Caco-2 (cell line): ENCODE results near the gene EGFL6. TPM values are rescaled to one million over a fixed set of nuclear protein-coding genes. Genes with fewer than 3 reads are reported as not detected.
A peak's percentile ranks its signal among the peaks of the same experiment; 100 is the strongest.
"Not testable (repeated sequence)": the region's sequence is repeated elsewhere in the genome, so short reads cannot be mapped to it uniquely, and the experiment has no call there.

Source experiments
- BruUV-seq: library from RNA; stranded (reverse); fragments of 400-500 nt; replicated peaks from 2 replicates; lab custom pipeline; 2021; lab: Mats Ljungman, UMichigan
- CTCF ChIA-PET: fragments of 300-600 bp; sonication (Branson Sonifier 250); formaldehyde crosslinking; loops from one replicate; lab custom pipeline; 2022; ENCODE audit warnings: antibody characterized with exemption; lab: Charles Lee
- POLR2A ChIA-PET: fragments of 300-600 bp; sonication (Branson Sonifier 250); formaldehyde crosslinking; loops from one replicate; lab custom pipeline; 2022; ENCODE audit warnings: antibody characterized with exemption; lab: Charles Lee
- DNase-seq, 2 experiments: peaks; one replicate each; pipeline versions ENCODE4 v3.0.0 to v3.0.0-alpha.2; 2020 to 2022
- H3K27me3 ChIP-seq: replicated peaks from 2 replicates; pipeline ENCODE4 v1.6.0; 2011; ENCODE audit warnings: low read length; ENCODE audit not compliant: control insufficient read depth, insufficient read depth
- H3K36me3 ChIP-seq: 2 replicates; pipeline ENCODE4 v1.5.1; 2011; ENCODE audit warnings: low read length; ENCODE audit not compliant: control insufficient read depth, insufficient read depth
- H3K4me1 ChIP-seq: fragments of 250-450 bp; sonication (Bioruptor Pico); 2 replicates; pipeline ENCODE4 v1.5.1; 2020; ENCODE audit warnings: mild to moderate bottlenecking
- H3K4me3 ChIP-seq: 2 replicates; pipeline ENCODE4 v1.5.1; 2011; ENCODE audit warnings: low read depth, mild to moderate bottlenecking, control low read depth, low read length
- H3K9me3 ChIP-seq: fragments of 250-450 bp; sonication (Bioruptor Pico); 2 replicates; pipeline ENCODE4 v1.5.1; 2020; ENCODE audit warnings: mild to moderate bottlenecking, moderate library complexity
- H3K27ac Mint-ChIP-seq: one replicate; pipeline ENCODE4 v1.8.0; 2022; ENCODE audit warnings: mixed read lengths; ENCODE audit not compliant: unreplicated experiment
- H3K27me3 Mint-ChIP-seq: one replicate; pipeline ENCODE4 v1.8.0; 2022; ENCODE audit warnings: mixed read lengths; ENCODE audit not compliant: insufficient read depth, unreplicated experiment
- H3K36me3 Mint-ChIP-seq: one replicate; pipeline ENCODE4 v1.8.0; 2022; ENCODE audit warnings: mild to moderate bottlenecking, mixed read lengths; ENCODE audit not compliant: insufficient read depth, unreplicated experiment
- H3K4me1 Mint-ChIP-seq: one replicate; pipeline ENCODE4 v1.8.0; 2022; ENCODE audit warnings: low read depth, mixed read lengths; ENCODE audit not compliant: unreplicated experiment
- H3K4me3 Mint-ChIP-seq: one replicate; pipeline ENCODE4 v1.8.0; 2022; ENCODE audit warnings: mild to moderate bottlenecking, moderate library complexity, mixed read lengths; ENCODE audit not compliant: unreplicated experiment
- H3K9me3 Mint-ChIP-seq: one replicate; pipeline ENCODE4 v1.8.0; 2022; ENCODE audit warnings: mixed read lengths; ENCODE audit not compliant: unreplicated experiment
- CTCF ChIP-seq, 2 experiments: fragments of 200-600 bp in 1 of 2; IDR thresholded peaks; 1 replicate in 1 of 2; 2 replicates in 1 of 2; pipeline versions ENCODE4 v1.5.1 to v1.8.0; 2011 to 2022; ENCODE audit warnings: antibody characterized with exemption in 1 of 2, control low read depth in 1 of 2, inconsistent platforms in 1 of 2, low read depth in 1 of 2, low read length in 1 of 2, mild to moderate bottlenecking in 1 of 2, moderate library complexity in 1 of 2; ENCODE audit not compliant: insufficient read depth in 1 of 2, severe bottlenecking in 1 of 2, unreplicated experiment in 1 of 2
- intact Hi-C: fragments of 100-400 bp; cut with micrococcal nuclease; formaldehyde crosslinking; loops from one replicate; pipeline ENCODE4 v1.10.0; 2022; ENCODE audit not compliant: unreplicated experiment
- total RNA-seq: library from RNA; stranded (reverse); gene quantifications from 2 replicates; pipeline ENCODE4 v1.2.3, GENCODE V29; 2022

The EGFL6 gene
- total RNA-seq, 1 experiment from 2014 or later, result 0.16 TPM

GRCh38 chrX:13645464-13646153, 76.2 kb downstream of the EGFL6 start:
- H3K27me3 ChIP-seq, result no peaks in the 10 kb centered on the region
- Mint-ChIP-seq H3K9me3 (no peaks in the 10 kb centered on the region), H3K4me1 (peaks cover 6% of the 10 kb centered on the region), H3K4me3 (no peak overlapping the region), H3K27me3 (no peaks in the 10 kb centered on the region), H3K27ac (no peak overlapping the region), H3K36me3 (no peaks in the 10 kb centered on the region)
- CTCF ChIA-PET, result interaction anchor here (0.6 to 1.4 kb wide), 7 partner anchors 89 to 384 kb away, joined by 3 to 26 read pairs (median 3); partner anchors contain the start of genes GEMIN8, OFD1 and TRAPPC2
- H3K36me3 ChIP-seq, result no peaks in the 10 kb centered on the region
- no TSS peak for BruUV-seq
- POLR2A ChIA-PET, result no interaction called here
- DNase-seq, result no peak
- no peak for TF ChIP-seq CTCF (IDR thresholded peaks at IDR 0.05; ENCODE audit: insufficient read depth in 1 of 2, low read depth in 1 of 2, low read length in 1 of 2, severe bottlenecking in 1 of 2, unreplicated experiment in 1 of 2)
- H3K9me3 ChIP-seq, result no peaks in the 10 kb centered on the region
- intact Hi-C loops, result loop anchor here (1.0 to 5.0 kb wide), 3 partner anchors 123 to 673 kb away; no protein-coding TSS in a partner anchor
- no peak overlapping the region for H3K4me3 ChIP-seq
- no peaks in the 10 kb centered on the region for H3K4me1 ChIP-seq

- Histone ChIP-seq H3K27me3 (no peaks in the 10 kb centered on the region), H3K36me3 (no peaks in the 10 kb centered on the region), H3K4me3 (no peak overlapping the region), H3K9me3 (no peaks in the 10 kb centered on the region), H3K4me1 (no peaks in the 10 kb centered on the region)
- ChIA-PET POLR2A (no interaction called here), CTCF (interaction anchor here (0.6 to 1.4 kb wide), 7 partner anchors 88 to 383 kb away, joined by 3 to 26 read pairs (median 3); partner anchors contain the start of genes GEMIN8, OFD1 and TRAPPC2)
- no TSS peak for BruUV-seq
- H3K4me3 Mint-ChIP-seq, result no peak overlapping the region
- intact Hi-C loops, result loop anchor here (1.0 to 5.0 kb wide), 3 partner anchors 124 to 674 kb away; no protein-coding TSS in a partner anchor
- H3K36me3 Mint-ChIP-seq, result no peaks in the 10 kb centered on the region
- peak; percentile 44 to 63 for DNase-seq
- peaks cover 6% of the 10 kb centered on the region for H3K4me1 Mint-ChIP-seq
- TF ChIP-seq CTCF (IDR thresholded peaks at IDR 0.05; ENCODE audit: insufficient read depth in 1 of 2, low read depth in 1 of 2, low read length in 1 of 2, severe bottlenecking in 1 of 2, unreplicated experiment in 1 of 2), result peak; percentile 48 to 61
- no peaks in the 10 kb centered on the region for H3K9me3 Mint-ChIP-seq
- no peaks in the 10 kb centered on the region for H3K27me3 Mint-ChIP-seq
- no peak overlapping the region for H3K27ac Mint-ChIP-seq
These were observed 76.8 kb downstream of the EGFL6 start for GRCh38 chrX:13646154-13646549.

- Histone ChIP-seq H3K4me3 (no peak overlapping the region), H3K36me3 (no peaks in the 10 kb centered on the region), H3K27me3 (no peaks in the 10 kb centered on the region), H3K4me1 (no peaks in the 10 kb centered on the region), H3K9me3 (no peaks in the 10 kb centered on the region)
- Mint-ChIP-seq H3K36me3 (no peaks in the 10 kb centered on the region), H3K9me3 (no peaks in the 10 kb centered on the region), H3K27ac (no peak overlapping the region), H3K4me3 (no peak overlapping the region), H3K4me1 (peaks cover 6% of the 10 kb centered on the region), H3K27me3 (no peaks in the 10 kb centered on the region)
- TF ChIP-seq CTCF (IDR thresholded peaks at IDR 0.05; ENCODE audit: insufficient read depth in 1 of 2, low read depth in 1 of 2, low read length in 1 of 2, severe bottlenecking in 1 of 2, unreplicated experiment in 1 of 2), result no peak
- POLR2A ChIA-PET, result no interaction called here
- CTCF ChIA-PET, result no interaction called here
- intact Hi-C loops, result loop anchor here (5.0 kb wide), 2 partner anchors 125 to 675 kb away; no protein-coding TSS in a partner anchor
- peak in 1 of 2 experiments; percentile 55 for DNase-seq
- no TSS peak for BruUV-seq
These were observed 78.4 kb downstream of the EGFL6 start for GRCh38 chrX:13647709-13648212.

- H3K4me3 Mint-ChIP-seq, CTCF ChIA-PET, H3K4me1 Mint-ChIP-seq, H3K9me3 Mint-ChIP-seq, H3K4me1 ChIP-seq, H3K27ac Mint-ChIP-seq, H3K27me3 ChIP-seq, H3K9me3 ChIP-seq, POLR2A ChIA-PET, H3K36me3 ChIP-seq, BruUV-seq, DNase-seq, H3K36me3 Mint-ChIP-seq, H3K27me3 Mint-ChIP-seq, H3K4me3 ChIP-seq: not testable (repeated sequence)
- intact Hi-C loops, result loop anchor here (5.0 kb wide), 2 partner anchors 126 to 676 kb away; no protein-coding TSS in a partner anchor
These were observed 78.9 kb downstream of the EGFL6 start for GRCh38 chrX:13648336-13648735.
